Melanocyte of skin (primary cell): ENCODE data around the gene PSMB11. TPM values are rescaled to one million over a fixed set of nuclear protein-coding genes. Genes with fewer than 3 reads are reported as not detected.

ENCODE experiments used
- total RNA-seq, 2 donors: library from RNA; depleted of rRNA; stranded (reverse); fragments of >200 nt; gene quantifications; 2 replicates each; pipeline ENCODE4 v1.2.3, GENCODE V29; 2012

PSMB11 gene
- not detected for total RNA-seq

DNA sequence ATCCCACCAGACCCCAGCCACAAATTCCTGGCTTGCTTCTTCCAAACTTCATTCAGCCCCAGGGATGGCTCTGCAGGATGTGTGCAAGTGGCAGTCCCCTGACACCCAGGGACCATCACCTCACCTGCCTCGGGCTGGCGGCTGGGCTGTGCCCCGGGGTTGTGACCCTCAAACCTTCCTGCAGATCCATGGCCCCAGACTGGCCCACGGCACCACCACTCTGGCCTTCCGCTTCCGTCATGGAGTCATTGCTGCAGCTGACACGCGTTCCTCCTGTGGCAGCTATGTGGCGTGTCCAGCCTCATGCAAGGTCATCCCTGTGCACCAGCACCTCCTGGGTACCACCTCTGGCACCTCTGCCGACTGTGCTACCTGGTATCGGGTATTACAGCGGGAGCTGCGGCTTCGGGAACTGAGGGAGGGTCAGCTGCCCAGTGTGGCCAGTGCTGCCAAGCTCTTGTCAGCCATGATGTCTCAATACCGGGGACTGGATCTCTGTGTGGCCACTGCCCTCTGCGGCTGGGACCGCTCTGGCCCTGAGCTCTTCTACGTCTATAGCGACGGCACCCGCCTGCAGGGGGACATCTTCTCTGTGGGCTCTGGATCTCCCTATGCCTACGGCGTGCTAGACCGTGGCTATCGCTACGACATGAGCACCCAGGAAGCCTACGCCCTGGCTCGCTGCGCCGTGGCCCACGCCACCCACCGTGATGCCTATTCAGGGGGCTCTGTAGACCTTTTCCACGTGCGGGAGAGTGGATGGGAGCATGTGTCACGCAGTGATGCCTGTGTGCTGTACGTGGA is at the start of gene PSMB11:
Gene PSMB11, plus strand, starts transcription at position 51 of the 804 bp plus-strand sequence. Its CDS starts 14 bp downstream, at position 65.

DNA sequence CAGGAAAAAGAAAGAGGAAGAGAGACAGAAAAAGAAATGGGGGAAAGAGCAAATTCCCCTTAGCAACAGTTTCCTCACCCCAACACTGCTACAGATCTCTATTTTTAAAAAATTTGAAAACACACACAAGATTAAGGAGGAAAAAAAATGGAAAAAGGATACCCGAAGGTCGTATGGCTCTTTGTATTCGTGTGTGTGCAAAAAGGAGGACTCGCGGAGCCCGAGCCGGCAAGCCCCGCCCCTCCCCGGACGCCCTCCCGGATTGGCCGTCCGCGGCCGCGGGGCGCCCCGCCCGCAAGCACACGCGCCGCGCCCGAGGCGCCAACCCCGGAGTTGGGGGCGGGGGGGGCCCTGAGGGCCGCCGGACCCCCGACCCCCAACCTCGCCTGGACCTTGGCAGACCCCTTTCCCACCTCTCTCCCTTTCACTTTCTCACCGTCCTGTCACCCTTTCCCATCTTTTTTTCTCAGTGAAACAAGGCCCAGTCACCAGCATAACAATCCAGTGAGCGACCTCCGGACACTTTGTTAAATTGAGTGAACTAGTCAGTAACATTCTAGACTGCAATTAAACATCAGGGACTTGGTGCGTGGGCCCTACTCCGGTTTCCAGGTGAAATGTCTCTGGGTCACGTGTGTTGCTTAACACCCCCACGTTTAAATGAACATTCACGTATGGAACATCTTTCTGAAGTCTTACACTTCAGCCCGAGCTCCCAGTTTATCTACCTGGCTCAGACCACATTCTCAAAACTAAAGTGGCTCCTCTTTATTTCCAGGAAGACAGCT is 31.9 kb upstream of the PSMB11 start, which contains the start of gene C14orf93:
Gene C14orf93, minus strand, starts transcription at position 205 of the 788 bp plus-strand sequence. CDS start 11,120 bp downstream, outside the sequence.

DNA sequence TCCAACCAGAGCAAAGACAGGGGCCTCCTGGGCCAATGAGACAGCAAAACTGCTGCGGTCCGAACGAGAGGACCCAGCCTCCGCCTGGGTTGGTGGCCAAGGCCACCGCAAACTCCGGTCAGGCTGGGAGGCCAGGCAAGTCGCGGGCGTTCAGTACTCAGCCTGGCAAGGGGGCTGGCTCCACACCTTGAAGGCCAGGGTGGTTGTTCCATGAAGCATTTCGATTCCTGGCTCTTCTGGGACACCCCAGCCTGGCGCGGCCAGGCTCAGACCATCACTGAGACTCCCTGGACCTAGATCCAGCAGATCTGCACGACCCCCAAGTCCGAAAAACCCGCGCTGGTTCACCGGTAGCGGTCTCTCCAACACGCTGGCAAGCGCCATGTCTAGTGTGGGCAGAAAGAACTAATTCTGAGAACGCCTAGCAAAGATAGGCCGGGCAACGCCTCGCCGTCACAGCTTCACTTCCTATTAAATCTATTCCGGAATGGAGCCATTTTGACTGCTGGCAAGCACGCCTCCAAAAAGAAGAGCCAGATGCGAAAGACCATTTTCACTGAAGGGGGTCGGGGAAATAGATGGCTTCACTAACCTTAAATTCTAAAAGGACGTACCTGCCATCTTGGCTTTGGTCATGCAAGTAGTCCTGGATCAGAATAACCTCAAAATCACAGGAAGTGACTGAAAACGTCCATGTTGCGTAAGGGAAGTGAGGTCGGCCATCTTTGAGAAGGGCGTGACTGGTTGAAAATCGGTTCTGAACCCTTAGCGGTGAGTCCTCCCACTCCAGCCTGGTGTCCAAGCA is 7.3 kb upstream of the PSMB11 start, which contains the start of gene PSMB5:
Gene PSMB5, minus strand, starts transcription at position 403 of the 805 bp plus-strand sequence. Its CDS starts 19 bp downstream, at position 384.

GRCh38 chr14:23056956-23057756 is 15.1 kb downstream of the PSMB11 start, which contains the start of gene CDH24:
CDH24 (minus strand) TSS chr14:23057520; CDS start chr14:23055733, 1,787 bp downstream.

Other genes with a start within 250 kb of the PSMB11 start
- 1 to 10 TPM in 1 of 2 donors, under 1 TPM in 1; 0.34 to 1.7 TPM for gene SLC7A7, start 226.8 kb upstream of the PSMB11 start, total RNA-seq
- 10 to 100 TPM; 35.1 to 38.3 TPM for gene MRPL52, start 212.3 kb upstream of the PSMB11 start, total RNA-seq
- gene MMP14, start 205.6 kb upstream of the PSMB11 start, total RNA-seq: 100 to 1,000 TPM; 336 to 370 TPM
- gene LRP10, start 170.5 kb upstream of the PSMB11 start, total RNA-seq: 10 to 100 TPM; 68.9 to 80.5 TPM
- under 1 TPM in 1 of 2 donors, not detected in 1; under 0.01 TPM for gene REM2, start 159.0 kb upstream of the PSMB11 start, total RNA-seq
- gene RBM23, start 123.1 kb upstream of the PSMB11 start, total RNA-seq: 10 to 100 TPM; 66.9 to 89.5 TPM
- 100 to 1,000 TPM in 1 of 2 donors, 10 to 100 TPM in 1; 65.0 to 103 TPM for gene PRMT5, start 112.8 kb upstream of the PSMB11 start, total RNA-seq
- 10 to 100 TPM; 31.0 to 52.0 TPM for gene HAUS4, start 85.1 kb upstream of the PSMB11 start, total RNA-seq
- gene AJUBA, start 59.7 kb upstream of the PSMB11 start, total RNA-seq: 1 to 10 TPM; 2.0 to 2.1 TPM
- 1 to 10 TPM; 6.9 to 9.7 TPM for gene C14orf93, start 32.1 kb upstream of the PSMB11 start, total RNA-seq
- gene PSMB5, start 7.3 kb upstream of the PSMB11 start, total RNA-seq: 100 to 1,000 TPM; 142 to 208 TPM
- 1 to 10 TPM; 1.7 to 2.7 TPM for gene CDH24, start 15.3 kb downstream of the PSMB11 start, total RNA-seq
- 10 to 100 TPM; 84.7 to 93.2 TPM for gene ACIN1, start 52.9 kb downstream of the PSMB11 start, total RNA-seq
- gene C14orf119, start 53.3 kb downstream of the PSMB11 start, total RNA-seq: 10 to 100 TPM; 39.6 to 55.3 TPM
- not detected for gene CIROP, start 62.8 kb downstream of the PSMB11 start, total RNA-seq
- gene CEBPE, start 77.0 kb downstream of the PSMB11 start, total RNA-seq: not detected
- 10 to 100 TPM; 24.1 to 43.3 TPM for gene SLC7A8, start 141.4 kb downstream of the PSMB11 start, total RNA-seq
- under 1 TPM in 1 of 2 donors, not detected in 1; 0.34 TPM for gene RNF212B, start 195.7 kb downstream of the PSMB11 start, total RNA-seq
- gene HOMEZ, start 243.9 kb downstream of the PSMB11 start, total RNA-seq: 10 to 100 TPM; 10.3 to 12.7 TPM